ENCODE measurements around the gene DCP1A. TPM values are rescaled to one million over a fixed set of nuclear protein-coding genes. Genes with fewer than 3 reads are reported as not detected.

DCP1A gene
- total RNA-seq, 2 experiments from 2014 or later = 23.8 to 25.0 TPM

- no peaks in the 10 kb centered on the region for H3K9me3 Mint-ChIP-seq
- peaks cover 59% of the 10 kb centered on the region for H3K4me1 Mint-ChIP-seq (ENCODE audit: low read depth)
- H3K27me3 Mint-ChIP-seq (ENCODE audit: low read depth) = no peaks in the 10 kb centered on the region
- no peak overlapping the region for H3K27ac Mint-ChIP-seq
- intact Hi-C loops (cut with micrococcal nuclease) = no loop called here
- no peak for DNase-seq
- peak overlapping the region; percentile 36 for H3K4me3 Mint-ChIP-seq
- peaks cover 18% of the 10 kb centered on the region for H3K36me3 Mint-ChIP-seq (ENCODE audit: low read depth)
- CTCF ChIA-PET = interaction anchor here (1.4 kb wide), 1 partner anchor 56 kb away, joined by 3 read pairs; no protein-coding TSS in a partner anchor
Measured at GRCh38 chr3:53252096-53252946, 95.0 kb downstream of the DCP1A start.

GRCh38 chr3:53250881-53251605, 96.3 kb downstream of the DCP1A start:
- Mint-ChIP-seq H3K9me3 (no peaks in the 10 kb centered on the region), H3K4me3 (no peak overlapping the region), H3K27ac (no peak overlapping the region), H3K36me3 (ENCODE audit: low read depth) (peaks cover 24% of the 10 kb centered on the region), H3K27me3 (ENCODE audit: low read depth) (no peaks in the 10 kb centered on the region), H3K4me1 (ENCODE audit: low read depth) (peaks cover 64% of the 10 kb centered on the region)
- CTCF ChIA-PET = no interaction called here
- no peak for DNase-seq
- intact Hi-C loops (cut with micrococcal nuclease) = no loop called here

- Mint-ChIP-seq H3K9me3 (no peaks in the 10 kb centered on the region), H3K27ac (no peak overlapping the region), H3K4me1 (ENCODE audit: low read depth) (peaks cover 64% of the 10 kb centered on the region), H3K27me3 (ENCODE audit: low read depth) (no peaks in the 10 kb centered on the region), H3K4me3 (no peak overlapping the region), H3K36me3 (ENCODE audit: low read depth) (peaks cover 25% of the 10 kb centered on the region)
- CTCF ChIA-PET = no interaction called here
- intact Hi-C loops (cut with micrococcal nuclease) = no loop called here
- no peak for DNase-seq
Measured at GRCh38 chr3:53250453-53250852, 96.9 kb downstream of the DCP1A start.

- Mint-ChIP-seq H3K4me3 (no peak overlapping the region), H3K27ac (no peak overlapping the region), H3K4me1 (ENCODE audit: low read depth) (peaks cover 56% of the 10 kb centered on the region), H3K36me3 (ENCODE audit: low read depth) (peaks cover 18% of the 10 kb centered on the region), H3K27me3 (ENCODE audit: low read depth) (no peaks in the 10 kb centered on the region), H3K9me3 (no peaks in the 10 kb centered on the region)
- DNase-seq = no peak
- CTCF ChIA-PET = interaction anchor here (1.1 kb wide), 1 partner anchor 35 kb away, joined by 3 read pairs; no protein-coding TSS in a partner anchor
- intact Hi-C loops (cut with micrococcal nuclease) = no loop called here
Measured at GRCh38 chr3:53248161-53248560, 99.2 kb downstream of the DCP1A start.

- Mint-ChIP-seq H3K4me1 (ENCODE audit: low read depth) (peaks cover 50% of the 10 kb centered on the region), H3K9me3 (no peaks in the 10 kb centered on the region), H3K27ac (no peak overlapping the region), H3K27me3 (ENCODE audit: low read depth) (no peaks in the 10 kb centered on the region), H3K36me3 (ENCODE audit: low read depth) (peaks cover 17% of the 10 kb centered on the region), H3K4me3 (no peak overlapping the region)
- CTCF ChIA-PET = interaction anchor here (1.1 kb wide), 1 partner anchor 113 kb away, joined by 3 read pairs; no protein-coding TSS in a partner anchor
- DNase-seq = no peak
- intact Hi-C loops (cut with micrococcal nuclease) = no loop called here
Measured at GRCh38 chr3:53247619-53248018, 99.7 kb downstream of the DCP1A start.

GRCh38 chr3:53244271-53244670, 103.1 kb downstream of the DCP1A start:
- intact Hi-C loops (cut with micrococcal nuclease) = no loop called here
- Mint-ChIP-seq H3K27me3 (ENCODE audit: low read depth) (no peaks in the 10 kb centered on the region), H3K36me3 (ENCODE audit: low read depth) (peaks cover 23% of the 10 kb centered on the region), H3K9me3 (no peaks in the 10 kb centered on the region), H3K4me3 (no peak overlapping the region), H3K27ac (no peak overlapping the region), H3K4me1 (ENCODE audit: low read depth) (peaks cover 22% of the 10 kb centered on the region)
- CTCF ChIA-PET = no interaction called here
- no peak for DNase-seq

- intact Hi-C loops (cut with micrococcal nuclease) = no loop called here
- H3K27ac Mint-ChIP-seq = no peak overlapping the region
- no peaks in the 10 kb centered on the region for H3K9me3 Mint-ChIP-seq
- H3K27me3 Mint-ChIP-seq (ENCODE audit: low read depth) = no peaks in the 10 kb centered on the region
- H3K4me3 Mint-ChIP-seq = no peak overlapping the region
- CTCF ChIA-PET = no interaction called here
- peaks cover 22% of the 10 kb centered on the region for H3K4me1 Mint-ChIP-seq (ENCODE audit: low read depth)
- DNase-seq = no peak
- H3K36me3 Mint-ChIP-seq (ENCODE audit: low read depth) = peaks cover 23% of the 10 kb centered on the region
Measured at GRCh38 chr3:53243785-53244184, 103.6 kb downstream of the DCP1A start.

GRCh38 chr3:53243165-53243564, 104.2 kb downstream of the DCP1A start:
- CTCF ChIA-PET = no interaction called here
- intact Hi-C loops (cut with micrococcal nuclease) = no loop called here
- Mint-ChIP-seq H3K4me3 (no peak overlapping the region), H3K27me3 (ENCODE audit: low read depth) (no peaks in the 10 kb centered on the region), H3K4me1 (ENCODE audit: low read depth) (peaks cover 18% of the 10 kb centered on the region), H3K27ac (no peak overlapping the region), H3K36me3 (ENCODE audit: low read depth) (peaks cover 23% of the 10 kb centered on the region), H3K9me3 (no peaks in the 10 kb centered on the region)
- no peak for DNase-seq

- H3K27me3 Mint-ChIP-seq (ENCODE audit: low read depth) = no peaks in the 10 kb centered on the region
- H3K4me3 Mint-ChIP-seq = no peak overlapping the region
- no peaks in the 10 kb centered on the region for H3K9me3 Mint-ChIP-seq
- DNase-seq = no peak
- peaks cover 13% of the 10 kb centered on the region for H3K4me1 Mint-ChIP-seq (ENCODE audit: low read depth)
- peaks cover 21% of the 10 kb centered on the region for H3K36me3 Mint-ChIP-seq (ENCODE audit: low read depth)
- intact Hi-C loops (cut with micrococcal nuclease) = no loop called here
- CTCF ChIA-PET = no interaction called here
- H3K27ac Mint-ChIP-seq = no peak overlapping the region
Measured at GRCh38 chr3:53242642-53243041, 104.7 kb downstream of the DCP1A start.

GRCh38 chr3:53242155-53242554, 105.2 kb downstream of the DCP1A start:
- intact Hi-C loops (cut with micrococcal nuclease) = no loop called here
- Mint-ChIP-seq H3K4me3 (no peak overlapping the region), H3K27ac (no peak overlapping the region), H3K27me3 (ENCODE audit: low read depth) (no peaks in the 10 kb centered on the region), H3K4me1 (ENCODE audit: low read depth) (peaks cover 12% of the 10 kb centered on the region), H3K9me3 (no peaks in the 10 kb centered on the region), H3K36me3 (ENCODE audit: low read depth) (peaks cover 20% of the 10 kb centered on the region)
- CTCF ChIA-PET = no interaction called here
- no peak for DNase-seq

- H3K27me3 Mint-ChIP-seq (ENCODE audit: low read depth) = no peaks in the 10 kb centered on the region
- CTCF ChIA-PET = interaction anchor here (1.2 kb wide), 1 partner anchor 21 kb away, joined by 3 read pairs; no protein-coding TSS in a partner anchor
- H3K27ac Mint-ChIP-seq = no peak overlapping the region
- H3K4me3 Mint-ChIP-seq = no peak overlapping the region
- peaks cover 9% of the 10 kb centered on the region for H3K4me1 Mint-ChIP-seq (ENCODE audit: low read depth)
- H3K36me3 Mint-ChIP-seq (ENCODE audit: low read depth) = peaks cover 16% of the 10 kb centered on the region
- no peak for DNase-seq
- H3K9me3 Mint-ChIP-seq = no peaks in the 10 kb centered on the region
- intact Hi-C loops (cut with micrococcal nuclease) = no loop called here
Measured at GRCh38 chr3:53240989-53241972, 106.1 kb downstream of the DCP1A start.

GRCh38 chr3:53239800-53240199, 107.5 kb downstream of the DCP1A start:
- Mint-ChIP-seq H3K9me3 (no peaks in the 10 kb centered on the region), H3K4me3 (no peak overlapping the region), H3K4me1 (ENCODE audit: low read depth) (peaks cover 6% of the 10 kb centered on the region), H3K27me3 (ENCODE audit: low read depth) (no peaks in the 10 kb centered on the region), H3K36me3 (ENCODE audit: low read depth) (peaks cover 13% of the 10 kb centered on the region), H3K27ac (no peak overlapping the region)
- CTCF ChIA-PET = interaction anchor here (1.2 kb wide), 1 partner anchor 19 kb away, joined by 3 read pairs; no protein-coding TSS in a partner anchor
- intact Hi-C loops (cut with micrococcal nuclease) = no loop called here
- DNase-seq = no peak

Measured in activated naive CD4-positive, alpha-beta T cell treated with anti-CD3 and anti-CD28 coated beads for 36 hours (primary cell).